Vagina (tissue), 2 donors: Measurements from ENCODE around the gene MBOAT2.

Experiments
- POLR2A ChIP-seq, 2 donors: fragments of 450-650 bp; IDR thresholded peaks; one replicate each; pipeline ENCODE4 v1.6.1; 2017; ENCODE audit warnings: antibody characterized with exemption in 2 of 2, mild to moderate bottlenecking in 2 of 2, moderate library complexity in 2 of 2
- POLR2AphosphoS5 ChIP-seq, 2 donors: sonication (generic); formaldehyde crosslinking; IDR thresholded peaks; one replicate each; pipeline ENCODE4 v1.9.0; 2017; ENCODE audit warnings: antibody characterized with exemption in 2 of 2, mild to moderate bottlenecking in 2 of 2, low read depth in 1 of 2; ENCODE audit not compliant: insufficient read depth in 1 of 2
- TF ChIP-seq, protein P1 (sequence below), 3 experiments: fragments of 450-650 bp in 2 of 3; fragments of 200-600 bp in 1 of 3; sonication (generic) in 1 of 3; IDR thresholded peaks; one replicate each; pipeline ENCODE4 v1.5.1; 2017 to 2019; ENCODE audit warnings: antibody characterized with exemption in 3 of 3, mild to moderate bottlenecking in 2 of 3, moderate library complexity in 2 of 3

DNA sequence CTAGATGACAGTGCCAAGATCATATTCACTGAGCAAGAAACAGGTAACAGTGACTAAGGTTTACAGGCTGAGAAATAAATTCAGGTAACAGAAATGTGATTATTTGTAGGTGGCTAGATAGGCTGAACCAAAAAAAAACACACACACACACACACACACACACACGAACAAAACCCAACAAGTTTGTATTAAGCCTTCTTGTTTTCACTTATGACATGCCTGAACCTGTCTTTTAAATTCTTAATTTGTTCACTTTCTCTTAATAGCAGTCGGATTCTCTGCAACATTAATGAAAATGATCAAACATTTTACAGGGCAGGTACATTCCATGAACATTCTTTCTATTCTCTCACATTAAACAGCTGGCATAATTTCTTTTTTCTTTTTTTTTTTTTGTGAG, 147.3 kb downstream of the MBOAT2 start:
- TF ChIP-seq, protein P1, sequence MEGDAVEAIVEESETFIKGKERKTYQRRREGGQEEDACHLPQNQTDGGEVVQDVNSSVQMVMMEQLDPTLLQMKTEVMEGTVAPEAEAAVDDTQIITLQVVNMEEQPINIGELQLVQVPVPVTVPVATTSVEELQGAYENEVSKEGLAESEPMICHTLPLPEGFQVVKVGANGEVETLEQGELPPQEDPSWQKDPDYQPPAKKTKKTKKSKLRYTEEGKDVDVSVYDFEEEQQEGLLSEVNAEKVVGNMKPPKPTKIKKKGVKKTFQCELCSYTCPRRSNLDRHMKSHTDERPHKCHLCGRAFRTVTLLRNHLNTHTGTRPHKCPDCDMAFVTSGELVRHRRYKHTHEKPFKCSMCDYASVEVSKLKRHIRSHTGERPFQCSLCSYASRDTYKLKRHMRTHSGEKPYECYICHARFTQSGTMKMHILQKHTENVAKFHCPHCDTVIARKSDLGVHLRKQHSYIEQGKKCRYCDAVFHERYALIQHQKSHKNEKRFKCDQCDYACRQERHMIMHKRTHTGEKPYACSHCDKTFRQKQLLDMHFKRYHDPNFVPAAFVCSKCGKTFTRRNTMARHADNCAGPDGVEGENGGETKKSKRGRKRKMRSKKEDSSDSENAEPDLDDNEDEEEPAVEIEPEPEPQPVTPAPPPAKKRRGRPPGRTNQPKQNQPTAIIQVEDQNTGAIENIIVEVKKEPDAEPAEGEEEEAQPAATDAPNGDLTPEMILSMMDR (IDR thresholded peaks at IDR 0.05): no peak
- no peak for TF ChIP-seq POLR2A (IDR thresholded peaks at IDR 0.05)
- no peak for TF ChIP-seq POLR2AphosphoS5 (IDR thresholded peaks at IDR 0.05; ENCODE audit: insufficient read depth in 1 of 2, low read depth in 1 of 2)
